ENCODE measurements around the gene PCYOX1L.

PCYOX1L gene

GRCh38 chr5:149357370-149358293 is at the start of gene PCYOX1L:
Gene PCYOX1L, plus strand, starts transcription at chr5:149358046. Its CDS starts 23 bp downstream, at chr5:149358069.
- DNase-seq: peak; percentile 97 to 98

- no peak for DNase-seq
Observed at GRCh38 chr5:149309354-149309753, 48.5 kb upstream of the PCYOX1L start.

GRCh38 chr5:149310488-149310887 is 47.4 kb upstream of the PCYOX1L start:
- DNase-seq: no peak

- DNase-seq: no peak
Observed at GRCh38 chr5:149310947-149311658, 46.7 kb upstream of the PCYOX1L start.

- DNase-seq: no peak
Observed at GRCh38 chr5:149313151-149313841, 44.5 kb upstream of the PCYOX1L start.

- no peak for DNase-seq
Observed at GRCh38 chr5:149314571-149315111, 43.2 kb upstream of the PCYOX1L start.

- no peak for DNase-seq
Observed at GRCh38 chr5:149315753-149316152, 42.1 kb upstream of the PCYOX1L start.

GRCh38 chr5:149317281-149318048 is 40.4 kb upstream of the PCYOX1L start:
- peak; percentile 21 to 33 for DNase-seq

GRCh38 chr5:149319174-149319573 is 38.7 kb upstream of the PCYOX1L start:
- no peak for DNase-seq

- no peak for DNase-seq
Observed at GRCh38 chr5:149320791-149321330, 37.0 kb upstream of the PCYOX1L start.

GRCh38 chr5:149322518-149322917 is 35.3 kb upstream of the PCYOX1L start:
- DNase-seq: no peak

- DNase-seq: no peak
Observed at GRCh38 chr5:149323210-149323609, 34.6 kb upstream of the PCYOX1L start.

GRCh38 chr5:149323621-149324205 is 34.1 kb upstream of the PCYOX1L start:
- DNase-seq: no peak

- no peak for DNase-seq
Observed at GRCh38 chr5:149324641-149325040, 33.2 kb upstream of the PCYOX1L start.

- DNase-seq: no peak
Observed at GRCh38 chr5:149325166-149325735, 32.6 kb upstream of the PCYOX1L start.

GRCh38 chr5:149325894-149326293 is 32.0 kb upstream of the PCYOX1L start:
- no peak for DNase-seq

GRCh38 chr5:149326611-149327010 is 31.2 kb upstream of the PCYOX1L start:
- DNase-seq: no peak

- DNase-seq: no peak
Observed at GRCh38 chr5:149328177-149328576, 29.7 kb upstream of the PCYOX1L start.

GRCh38 chr5:149333711-149334443 is 24.0 kb upstream of the PCYOX1L start:
- no peak for DNase-seq

GRCh38 chr5:149337736-149338135 is 20.1 kb upstream of the PCYOX1L start:
- no peak for DNase-seq
